ENCODE measurements around the gene GNPTAB. TPM values are rescaled to one million over a fixed set of nuclear protein-coding genes. Genes with fewer than 3 reads are reported as not detected.
A peak's percentile ranks its signal among the peaks of the same experiment; 100 is the strongest.

GNPTAB gene
- total and polyA plus RNA-seq, 2 of the 13 experiments (the other 11 are each of a cell fraction or from before 2014, with no cell fraction given): 13.6 to 19.4 TPM

DNA sequence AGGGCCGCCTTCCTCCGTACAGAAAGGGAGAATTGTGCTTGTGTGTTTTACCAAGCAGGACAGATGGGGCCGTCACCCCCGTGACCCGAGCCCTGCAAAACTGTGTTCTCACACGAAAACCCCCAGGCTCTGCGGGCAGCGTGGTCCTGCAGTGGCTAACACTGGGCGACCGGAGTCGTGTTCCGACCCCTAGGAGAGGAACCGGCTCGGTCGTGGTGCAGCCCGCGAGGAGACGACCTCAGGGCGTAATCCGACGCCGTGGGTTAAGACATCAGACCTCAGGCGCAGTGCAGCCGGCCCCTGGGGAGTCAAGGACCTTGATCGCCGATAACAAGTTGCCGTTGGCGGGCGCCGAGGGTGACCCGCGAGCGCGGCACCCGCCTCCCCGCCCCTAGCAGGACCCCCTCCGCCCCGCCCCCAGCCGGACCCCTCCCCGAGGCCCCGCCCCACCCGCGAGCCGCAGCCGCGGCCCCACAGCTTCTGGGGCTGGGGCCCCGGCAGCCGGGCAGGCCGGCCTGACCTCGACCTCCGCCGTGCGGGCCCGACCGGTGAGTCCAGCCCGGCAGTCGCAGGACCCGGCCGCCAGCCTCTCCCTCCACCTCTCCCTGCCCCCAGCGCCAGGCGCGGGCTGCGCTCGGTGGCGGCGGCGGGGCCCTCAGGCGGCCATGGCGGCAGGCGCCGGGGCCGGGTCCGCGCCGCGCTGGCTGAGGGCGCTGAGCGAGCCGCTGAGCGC, 133.4 kb downstream of the GNPTAB start, which contains the start of gene CHPT1 (continued):
- TF ChIP-seq, protein P1, sequence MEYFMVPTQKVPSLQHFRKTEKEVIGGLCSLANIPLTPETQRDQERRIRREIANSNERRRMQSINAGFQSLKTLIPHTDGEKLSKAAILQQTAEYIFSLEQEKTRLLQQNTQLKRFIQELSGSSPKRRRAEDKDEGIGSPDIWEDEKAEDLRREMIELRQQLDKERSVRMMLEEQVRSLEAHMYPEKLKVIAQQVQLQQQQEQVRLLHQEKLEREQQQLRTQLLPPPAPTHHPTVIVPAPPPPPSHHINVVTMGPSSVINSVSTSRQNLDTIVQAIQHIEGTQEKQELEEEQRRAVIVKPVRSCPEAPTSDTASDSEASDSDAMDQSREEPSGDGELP (IDR thresholded peaks at IDR 0.05; ENCODE audit: borderline replicate concordance, low read depth): 0 out of 2 replicates have a peak, but pooled peaks have one; percentile 15
- TF ChIP-seq, protein P2, sequence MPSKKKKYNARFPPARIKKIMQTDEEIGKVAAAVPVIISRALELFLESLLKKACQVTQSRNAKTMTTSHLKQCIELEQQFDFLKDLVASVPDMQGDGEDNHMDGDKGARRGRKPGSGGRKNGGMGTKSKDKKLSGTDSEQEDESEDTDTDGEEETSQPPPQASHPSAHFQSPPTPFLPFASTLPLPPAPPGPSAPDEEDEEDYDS (CRISPR knock-in tag; IDR thresholded peaks at IDR 0.05): 0 out of 2 replicates have a peak, but pooled peaks have one; percentile 13
- TF ChIP-seq FOXA1 (IDR thresholded peaks at IDR 0.05) (no peak), FOXA1 (CRISPR knock-in tag; IDR thresholded peaks at IDR 0.05) (no peak), HOXA3 (CRISPR knock-in tag; IDR thresholded peaks at IDR 0.05) (peak; percentile 76), JUND (CRISPR knock-in tag; IDR thresholded peaks at IDR 0.05) (0 out of 2 replicates have a peak, but pooled peaks have one; percentile 17), HOXA9 (CRISPR knock-in tag; IDR thresholded peaks at IDR 0.05; ENCODE audit: borderline replicate concordance) (0 out of 2 replicates have a peak, but pooled peaks have one; percentile 5), ZC3H13 (CRISPR knock-in tag; IDR thresholded peaks at IDR 0.05) (0 out of 2 replicates have a peak, but pooled peaks have one; percentile 61), CBFB (CRISPR knock-in tag; IDR thresholded peaks at IDR 0.05) (0 out of 2 replicates have a peak, but pooled peaks have one; percentile 40), ZNF605 (CRISPR knock-in tag; IDR thresholded peaks at IDR 0.05) (peak; percentile 71; the same call in 1 of the 2 replicates), ZSCAN20 (CRISPR knock-in tag; IDR thresholded peaks at IDR 0.05; ENCODE audit: borderline replicate concordance) (0 out of 2 replicates have a peak, but pooled peaks have one; percentile 28), ZNF557 (CRISPR knock-in tag; IDR thresholded peaks at IDR 0.05) (peak; percentile 52; the same call in 1 of the 2 replicates), ZNF841 (CRISPR knock-in tag; IDR thresholded peaks at IDR 0.05; ENCODE audit: borderline replicate concordance) (0 out of 2 replicates have a peak, but pooled peaks have one; percentile 21), ZNF766 (CRISPR knock-in tag; IDR thresholded peaks at IDR 0.05; ENCODE audit: borderline replicate concordance) (peak; percentile 78), ZNF709 (CRISPR knock-in tag; IDR thresholded peaks at IDR 0.05) (0 out of 2 replicates have a peak, but pooled peaks have one; percentile 37), NCOR1 (IDR thresholded peaks at IDR 0.05; ENCODE audit: borderline replicate concordance, low read length) (no peak), SCMH1 (CRISPR knock-in tag; IDR thresholded peaks at IDR 0.05; ENCODE audit: borderline replicate concordance) (no peak), PAX8 (CRISPR knock-in tag; IDR thresholded peaks at IDR 0.05; ENCODE audit: borderline replicate concordance) (no peak), ZFP90 (CRISPR knock-in tag; IDR thresholded peaks at IDR 0.05; ENCODE audit: borderline replicate concordance) (0 out of 2 replicates have a peak, but pooled peaks have one; percentile 25), MAZ (IDR thresholded peaks at IDR 0.05; ENCODE audit: borderline replicate concordance, low read depth, low read length) (peak; percentile 17; the same call in 1 of the 2 replicates), MAZ (CRISPR knock-in tag; IDR thresholded peaks at IDR 0.05; ENCODE audit: low read depth) (peak; percentile 36; the same call in 1 of the 2 replicates), NFRKB (IDR thresholded peaks at IDR 0.05) (no peak), SMARCC2 (IDR thresholded peaks at IDR 0.05) (no peak), SSRP1 (CRISPR knock-in tag; IDR thresholded peaks at IDR 0.05) (no peak), KAT8 (CRISPR knock-in tag; IDR thresholded peaks at IDR 0.05) (peak; percentile 52)
- TF ChIP-seq, protein P3, sequence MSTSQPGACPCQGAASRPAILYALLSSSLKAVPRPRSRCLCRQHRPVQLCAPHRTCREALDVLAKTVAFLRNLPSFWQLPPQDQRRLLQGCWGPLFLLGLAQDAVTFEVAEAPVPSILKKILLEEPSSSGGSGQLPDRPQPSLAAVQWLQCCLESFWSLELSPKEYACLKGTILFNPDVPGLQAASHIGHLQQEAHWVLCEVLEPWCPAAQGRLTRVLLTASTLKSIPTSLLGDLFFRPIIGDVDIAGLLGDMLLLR (CRISPR knock-in tag; IDR thresholded peaks at IDR 0.05): 0 out of 2 replicates have a peak, but pooled peaks have one; percentile 49
- TF ChIP-seq, protein P4, sequence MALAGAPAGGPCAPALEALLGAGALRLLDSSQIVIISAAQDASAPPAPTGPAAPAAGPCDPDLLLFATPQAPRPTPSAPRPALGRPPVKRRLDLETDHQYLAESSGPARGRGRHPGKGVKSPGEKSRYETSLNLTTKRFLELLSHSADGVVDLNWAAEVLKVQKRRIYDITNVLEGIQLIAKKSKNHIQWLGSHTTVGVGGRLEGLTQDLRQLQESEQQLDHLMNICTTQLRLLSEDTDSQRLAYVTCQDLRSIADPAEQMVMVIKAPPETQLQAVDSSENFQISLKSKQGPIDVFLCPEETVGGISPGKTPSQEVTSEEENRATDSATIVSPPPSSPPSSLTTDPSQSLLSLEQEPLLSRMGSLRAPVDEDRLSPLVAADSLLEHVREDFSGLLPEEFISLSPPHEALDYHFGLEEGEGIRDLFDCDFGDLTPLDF (CRISPR knock-in tag; IDR thresholded peaks at IDR 0.05): peak; percentile 81
- TF ChIP-seq, protein P5, sequence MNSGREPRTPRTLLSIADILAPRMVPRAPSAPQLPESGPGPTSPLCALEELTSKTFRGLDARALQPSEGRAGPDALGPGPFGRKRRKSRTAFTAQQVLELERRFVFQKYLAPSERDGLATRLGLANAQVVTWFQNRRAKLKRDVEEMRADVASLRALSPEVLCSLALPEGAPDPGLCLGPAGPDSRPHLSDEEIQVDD (CRISPR knock-in tag; IDR thresholded peaks at IDR 0.05; ENCODE audit: borderline replicate concordance): 0 out of 2 replicates have a peak, but pooled peaks have one; percentile 17
